CD4-positive, alpha-beta T cell treated with Interleukin-15 for 4 hours (primary cell): ENCODE measurements around the gene PATZ1.
A peak's percentile ranks its signal among the peaks of the same experiment; 100 is the strongest.

Experiments used
- DNase-seq: peaks from one replicate; pipeline ENCODE4 v3.0.0-alpha.2; 2020; ENCODE audit warnings: low spot score

Gene PATZ1

DNA sequence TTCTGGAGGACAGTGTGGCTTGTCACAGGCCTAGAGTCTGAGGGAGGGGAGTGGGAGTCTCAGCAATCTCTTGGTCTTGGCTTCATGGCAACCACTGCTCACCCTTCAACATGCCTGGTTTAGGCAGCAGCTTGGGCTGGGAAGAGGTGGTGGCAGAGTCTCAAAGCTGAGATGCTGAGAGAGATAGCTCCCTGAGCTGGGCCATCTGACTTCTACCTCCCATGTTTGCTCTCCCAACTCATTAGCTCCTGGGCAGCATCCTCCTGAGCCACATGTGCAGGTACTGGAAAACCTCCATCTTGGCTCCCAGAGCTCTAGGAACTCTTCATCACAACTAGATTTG lies 66.8 kb downstream of the PATZ1 start:
- no peak for DNase-seq

DNA sequence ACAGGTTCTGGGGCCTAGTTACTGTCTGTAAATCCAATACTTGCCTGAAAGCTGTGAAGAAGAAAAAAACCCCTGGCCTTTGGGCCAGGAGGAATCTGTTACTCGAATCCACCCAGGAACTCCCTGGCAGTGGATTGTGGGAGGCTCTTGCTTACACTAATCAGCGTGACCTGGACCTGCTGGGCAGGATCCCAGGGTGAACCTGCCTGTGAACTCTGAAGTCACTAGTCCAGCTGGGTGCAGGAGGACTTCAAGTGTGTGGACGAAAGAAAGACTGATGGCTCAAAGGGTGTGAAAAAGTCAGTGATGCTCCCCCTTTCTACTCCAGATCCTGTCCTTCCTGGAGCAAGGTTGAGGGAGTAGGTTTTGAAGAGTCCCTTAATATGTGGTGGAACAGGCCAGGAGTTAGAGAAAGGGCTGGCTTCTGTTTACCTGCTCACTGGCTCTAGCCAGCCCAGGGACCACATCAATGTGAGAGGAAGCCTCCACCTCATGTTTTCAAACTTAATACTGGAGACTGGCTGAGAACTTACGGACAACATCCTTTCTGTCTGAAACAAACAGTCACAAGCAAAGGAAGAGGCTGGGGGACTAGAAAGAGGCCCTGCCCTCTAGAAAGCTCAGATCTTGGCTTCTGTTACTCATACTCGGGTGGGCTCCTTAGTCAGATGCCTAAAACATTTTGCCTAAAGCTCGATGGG lies 67.4 kb downstream of the PATZ1 start:
- peak; percentile 74 for DNase-seq

DNA sequence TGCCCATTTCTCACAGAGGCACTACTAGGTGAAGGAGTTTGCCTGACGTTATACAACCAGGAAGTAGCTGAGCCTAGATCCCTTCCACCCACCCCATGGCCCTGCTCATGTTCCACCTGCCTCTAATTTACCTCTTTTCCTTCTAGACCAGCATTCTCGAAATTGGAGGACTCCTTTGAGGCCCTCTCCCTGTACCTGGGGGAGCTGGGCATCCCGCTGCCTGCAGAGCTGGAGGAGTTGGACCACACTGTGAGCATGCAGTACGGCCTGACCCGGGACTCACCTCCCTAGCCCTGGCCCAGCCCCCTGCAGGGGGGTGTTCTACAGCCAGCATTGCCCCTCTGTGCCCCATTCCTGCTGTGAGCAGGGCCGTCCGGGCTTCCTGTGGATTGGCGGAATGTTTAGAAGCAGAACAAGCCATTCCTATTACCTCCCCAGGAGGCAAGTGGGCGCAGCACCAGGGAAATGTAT lies 68.0 kb downstream of the PATZ1 start:
- DNase-seq: no peak

DNA sequence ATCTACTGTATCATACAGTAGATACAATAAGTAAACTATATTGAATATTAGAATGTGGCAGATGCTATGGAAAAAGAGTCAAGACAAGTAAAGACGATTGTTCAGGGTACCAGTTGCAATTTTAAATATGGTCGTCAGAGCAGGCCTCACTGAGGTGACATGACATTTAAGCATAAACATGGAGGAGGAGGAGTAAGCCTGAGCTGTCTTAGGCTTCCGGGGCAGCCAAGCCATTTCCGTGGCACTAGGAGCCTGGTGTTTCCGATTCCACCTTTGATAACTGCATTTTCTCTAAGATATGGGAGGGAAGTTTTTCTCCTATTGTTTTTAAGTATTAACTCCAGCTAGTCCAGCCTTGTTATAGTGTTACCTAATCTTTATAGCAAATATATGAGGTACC lies 68.4 kb downstream of the PATZ1 start:
- DNase-seq: no peak

DNA sequence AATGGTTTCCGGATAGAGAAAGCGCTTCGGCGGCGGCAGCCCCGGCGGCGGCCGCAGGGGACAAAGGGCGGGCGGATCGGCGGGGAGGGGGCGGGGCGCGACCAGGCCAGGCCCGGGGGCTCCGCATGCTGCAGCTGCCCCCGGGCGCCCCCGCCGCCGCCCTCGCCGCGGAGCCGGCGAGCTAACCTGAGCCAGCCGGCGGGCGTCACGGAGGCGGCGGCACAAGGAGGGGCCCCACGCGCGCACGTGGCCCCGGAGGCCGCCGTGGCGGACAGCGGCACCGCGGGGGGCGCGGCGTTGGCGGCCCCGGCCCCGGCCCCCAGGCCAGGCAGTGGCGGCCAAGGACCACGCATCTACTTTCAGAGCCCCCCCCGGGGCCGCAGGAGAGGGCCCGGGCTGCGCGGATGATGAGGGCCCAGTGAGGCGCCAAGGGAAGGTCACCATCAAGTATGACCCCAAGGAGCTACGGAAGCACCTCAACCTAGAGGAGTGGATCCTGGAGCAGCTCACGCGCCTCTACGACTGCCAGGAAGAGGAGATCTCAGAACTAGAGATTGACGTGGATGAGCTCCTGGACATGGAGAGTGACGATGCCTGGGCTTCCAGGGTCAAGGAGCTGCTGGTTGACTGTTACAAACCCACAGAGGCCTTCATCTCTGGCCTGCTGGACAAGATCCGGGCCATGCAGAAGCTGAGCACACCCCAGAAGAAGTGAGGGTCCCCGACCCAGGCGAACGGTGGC lies 69.5 kb downstream of the PATZ1 start:
- DNase-seq: no peak
